Measurements from ENCODE around the gene CFD. TPM values are rescaled to one million over a fixed set of nuclear protein-coding genes. Genes with fewer than 3 reads are reported as not detected.
"Not testable (repeated sequence)": the region's sequence is repeated elsewhere in the genome, so short reads cannot be mapped to it uniquely, and the experiment has no call there.

The CFD gene
- total and polyA plus RNA-seq, 8 donors, result 36.6 to 1,275 (median 129) TPM

GRCh38 chr19:889662-890295 lies 30.3 kb downstream of the CFD start:
- DNase-seq, result no peak
- 91 to 94% (median 93%) methylated on average over 11 to 26 of the region's 26 CpGs for WGBS, 5 donors
- Histone ChIP-seq H3K36me3 (peaks cover 22 to 63% (median 62%) of the 10 kb centered on the region in 4 donors), H3K4me3 (no peak overlapping the region), H3K4me1 (peaks cover 5 to 31% (median 15%) of the 10 kb centered on the region in 4 donors), H3K9me3 (no peaks in the 10 kb centered on the region), H3K27ac (no peak overlapping the region), H3K27me3 (no peaks in the 10 kb centered on the region)
- intact Hi-C loops (cut with DNase I; ENCODE audit: low total_unique reads), result no loop called here
- no peak for TF ChIP-seq EP300 (IDR thresholded peaks at IDR 0.05)
- TF ChIP-seq, protein P1, sequence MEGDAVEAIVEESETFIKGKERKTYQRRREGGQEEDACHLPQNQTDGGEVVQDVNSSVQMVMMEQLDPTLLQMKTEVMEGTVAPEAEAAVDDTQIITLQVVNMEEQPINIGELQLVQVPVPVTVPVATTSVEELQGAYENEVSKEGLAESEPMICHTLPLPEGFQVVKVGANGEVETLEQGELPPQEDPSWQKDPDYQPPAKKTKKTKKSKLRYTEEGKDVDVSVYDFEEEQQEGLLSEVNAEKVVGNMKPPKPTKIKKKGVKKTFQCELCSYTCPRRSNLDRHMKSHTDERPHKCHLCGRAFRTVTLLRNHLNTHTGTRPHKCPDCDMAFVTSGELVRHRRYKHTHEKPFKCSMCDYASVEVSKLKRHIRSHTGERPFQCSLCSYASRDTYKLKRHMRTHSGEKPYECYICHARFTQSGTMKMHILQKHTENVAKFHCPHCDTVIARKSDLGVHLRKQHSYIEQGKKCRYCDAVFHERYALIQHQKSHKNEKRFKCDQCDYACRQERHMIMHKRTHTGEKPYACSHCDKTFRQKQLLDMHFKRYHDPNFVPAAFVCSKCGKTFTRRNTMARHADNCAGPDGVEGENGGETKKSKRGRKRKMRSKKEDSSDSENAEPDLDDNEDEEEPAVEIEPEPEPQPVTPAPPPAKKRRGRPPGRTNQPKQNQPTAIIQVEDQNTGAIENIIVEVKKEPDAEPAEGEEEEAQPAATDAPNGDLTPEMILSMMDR (IDR thresholded peaks at IDR 0.05), result no peak

GRCh38 chr19:890831-891230 lies 31.4 kb downstream of the CFD start:
- TF ChIP-seq, protein P1 (IDR thresholded peaks at IDR 0.05), result no peak
- no peak for TF ChIP-seq POLR2A (IDR thresholded peaks at IDR 0.05)
- TF ChIP-seq POLR2AphosphoS5 (IDR thresholded peaks at IDR 0.05), result no peak
- Histone ChIP-seq H3K4me3 (no peak overlapping the region), H3K27ac (peak overlapping the region in 2 of 5 donors; percentile 26 to 42), H3K27me3 (no peaks in the 10 kb centered on the region), H3K9me3 (no peaks in the 10 kb centered on the region), H3K4me1 (peaks cover 5 to 31% (median 15%) of the 10 kb centered on the region in 4 donors), H3K36me3 (peaks cover 12 to 53% (median 51%) of the 10 kb centered on the region in 4 donors)
- no peak for DNase-seq
- intact Hi-C loops (cut with DNase I; ENCODE audit: low total_unique reads), result no loop called here
- WGBS, 5 donors, result 86 to 90% (median 87%) methylated on average over 13 to 18 of the region's 18 CpGs

DNA sequence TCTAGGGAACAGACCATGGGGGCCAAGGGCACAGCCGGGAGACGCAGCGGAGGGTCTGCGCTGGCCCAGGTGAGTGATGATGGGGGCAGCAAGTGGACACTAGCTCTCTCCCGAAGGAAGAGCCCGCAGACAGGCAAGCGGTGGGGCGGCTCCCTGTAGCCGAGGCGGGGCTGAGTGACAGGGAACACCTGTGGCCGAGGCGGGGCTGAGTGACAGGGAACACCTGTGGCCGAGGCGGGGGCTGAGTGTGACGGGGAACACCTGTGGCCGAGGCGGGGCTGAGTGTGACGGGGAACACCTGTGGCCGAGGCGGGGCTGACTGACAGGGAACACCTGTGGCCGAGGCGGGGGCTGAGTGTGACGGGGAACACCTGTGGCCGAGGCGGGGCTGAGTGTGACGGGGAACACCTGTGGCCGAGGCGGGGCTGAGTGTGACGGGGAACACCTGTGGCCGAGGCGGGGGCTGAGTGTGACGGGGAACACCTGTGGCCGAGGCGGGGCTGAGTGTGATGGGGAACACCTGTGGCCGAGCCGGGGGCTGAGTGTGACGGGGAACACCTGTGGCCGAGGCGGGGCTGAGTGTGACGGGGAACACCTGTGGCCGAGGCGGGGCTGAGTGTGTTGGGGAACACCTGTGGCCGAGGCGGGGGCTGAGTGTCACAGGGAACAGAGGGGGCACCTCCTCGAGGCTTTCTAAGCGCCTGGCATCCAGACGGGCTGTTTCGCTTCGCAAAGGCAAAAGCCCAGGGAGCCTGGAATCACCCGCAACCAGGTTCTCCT lies 32.1 kb downstream of the CFD start:
- WGBS, 5 donors, result 23 to 45% (median 26%) methylated on average over 37 to 50 of the region's 50 CpGs
- H3K36me3 ChIP-seq, result peaks cover 9 to 52% (median 47%) of the 10 kb centered on the region in 4 donors
- peak overlapping the region; percentile 68 to 97 (median 83) for H3K4me3 ChIP-seq
- peak; percentile 75 to 86 for DNase-seq
- H3K27ac ChIP-seq, result peak overlapping the region; percentile 89 to 98 (median 91)
- intact Hi-C loops (cut with DNase I; ENCODE audit: low total_unique reads); H3K27me3 ChIP-seq; H3K9me3 ChIP-seq: not testable (repeated sequence)
- H3K4me1 ChIP-seq, result peaks cover 5 to 31% (median 15%) of the 10 kb centered on the region in 4 donors

GRCh38 chr19:892243-892893 lies 32.9 kb downstream of the CFD start:
- peaks cover 9 to 53% (median 47%) of the 10 kb centered on the region in 4 donors for H3K36me3 ChIP-seq
- H3K9me3 ChIP-seq, result no peaks in the 10 kb centered on the region
- peak in 1 of 2 donors; percentile 69 for DNase-seq
- H3K27me3 ChIP-seq, result no peaks in the 10 kb centered on the region
- 2 to 7% (median 4%) methylated on average over 15 to 27 of the region's 27 CpGs for WGBS, 5 donors
- TF ChIP-seq, protein P1 (IDR thresholded peaks at IDR 0.05), result no peak
- no peak for TF ChIP-seq POLR2A (IDR thresholded peaks at IDR 0.05)
- peak overlapping the region; percentile 68 to 97 (median 83) for H3K4me3 ChIP-seq
- intact Hi-C loops (cut with DNase I; ENCODE audit: low total_unique reads), result no loop called here
- H3K27ac ChIP-seq, result peak overlapping the region; percentile 89 to 98 (median 91)
- peaks cover 5 to 31% (median 15%) of the 10 kb centered on the region in 4 donors for H3K4me1 ChIP-seq
